Measurements from ENCODE around the gene ITGA6.

- TF ChIP-seq, protein P1, sequence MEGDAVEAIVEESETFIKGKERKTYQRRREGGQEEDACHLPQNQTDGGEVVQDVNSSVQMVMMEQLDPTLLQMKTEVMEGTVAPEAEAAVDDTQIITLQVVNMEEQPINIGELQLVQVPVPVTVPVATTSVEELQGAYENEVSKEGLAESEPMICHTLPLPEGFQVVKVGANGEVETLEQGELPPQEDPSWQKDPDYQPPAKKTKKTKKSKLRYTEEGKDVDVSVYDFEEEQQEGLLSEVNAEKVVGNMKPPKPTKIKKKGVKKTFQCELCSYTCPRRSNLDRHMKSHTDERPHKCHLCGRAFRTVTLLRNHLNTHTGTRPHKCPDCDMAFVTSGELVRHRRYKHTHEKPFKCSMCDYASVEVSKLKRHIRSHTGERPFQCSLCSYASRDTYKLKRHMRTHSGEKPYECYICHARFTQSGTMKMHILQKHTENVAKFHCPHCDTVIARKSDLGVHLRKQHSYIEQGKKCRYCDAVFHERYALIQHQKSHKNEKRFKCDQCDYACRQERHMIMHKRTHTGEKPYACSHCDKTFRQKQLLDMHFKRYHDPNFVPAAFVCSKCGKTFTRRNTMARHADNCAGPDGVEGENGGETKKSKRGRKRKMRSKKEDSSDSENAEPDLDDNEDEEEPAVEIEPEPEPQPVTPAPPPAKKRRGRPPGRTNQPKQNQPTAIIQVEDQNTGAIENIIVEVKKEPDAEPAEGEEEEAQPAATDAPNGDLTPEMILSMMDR (IDR thresholded peaks at IDR 0.05): no peak
- TF ChIP-seq POLR2A (IDR thresholded peaks at IDR 0.05): no peak
These were observed 19.2 kb downstream of the ITGA6 start for GRCh38 chr2:172446474-172447063.

Measured in Peyer's patch (tissue), 4 donors.